Kidney tubule cell (primary cell): ENCODE measurements around the gene RAB19.
"Not testable (repeated sequence)": the region's sequence is repeated elsewhere in the genome, so short reads cannot be mapped to it uniquely, and the experiment has no call there.

Source experiments
- DNase-seq: peaks from one replicate; pipeline ENCODE4 v3.0.0-alpha.2; 2018; ENCODE audit warnings: low spot score

The RAB19 gene

DNA sequence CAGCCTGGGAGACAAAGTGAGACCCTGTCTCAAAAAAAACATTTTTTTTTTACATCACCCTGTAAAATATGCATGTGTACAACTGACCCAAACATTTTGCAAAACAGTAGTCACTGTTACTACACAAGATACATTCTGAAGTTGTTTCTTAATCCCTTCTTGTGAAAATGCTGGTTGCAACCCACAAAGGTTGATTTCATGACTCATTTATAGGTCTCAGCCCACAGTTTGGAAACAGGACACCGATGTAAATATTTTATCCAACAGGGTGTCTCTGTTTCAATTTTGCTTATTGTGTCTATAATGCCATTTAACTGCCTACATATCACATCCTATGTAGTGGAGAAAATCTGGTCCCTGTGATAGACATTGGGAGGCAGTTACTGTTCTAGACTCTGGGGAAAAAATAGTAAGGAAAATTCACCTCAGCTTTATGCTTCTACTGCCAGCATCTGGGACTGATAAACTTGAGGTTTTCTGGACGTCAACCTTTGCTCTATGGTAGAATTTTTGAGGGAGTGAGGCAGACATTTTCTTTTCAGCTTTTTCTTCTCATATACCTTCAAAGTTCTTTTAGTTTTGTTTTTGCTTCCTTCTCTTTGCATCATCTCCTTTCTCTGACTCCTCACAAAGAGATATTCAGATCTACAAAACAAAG, 1.6 kb upstream of the RAB19 start:
- peak; percentile 10 for DNase-seq

GRCh38 chr7:140404565-140405065, 757 bp downstream of the RAB19 start:
- DNase-seq: peak; percentile 97

DNA sequence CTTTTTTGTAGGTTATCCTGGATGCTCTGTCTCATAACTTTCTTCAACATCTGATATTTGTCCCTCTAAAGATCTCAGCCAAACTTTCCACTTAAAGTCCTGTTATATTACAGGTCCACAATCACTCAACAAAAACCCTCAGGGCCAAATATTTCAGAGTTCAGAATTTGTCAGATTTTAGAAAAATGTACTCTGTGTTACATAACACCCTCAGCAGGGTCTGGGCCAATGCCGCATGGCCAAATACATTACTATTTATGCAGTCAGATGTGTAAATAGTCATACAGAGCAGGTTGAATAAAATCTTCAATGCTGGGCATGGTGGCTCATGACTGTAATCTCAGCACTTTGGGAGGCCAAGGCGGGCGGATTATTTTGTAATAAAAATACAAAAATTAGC, 11.5 kb downstream of the RAB19 start:
- no peak for DNase-seq

DNA sequence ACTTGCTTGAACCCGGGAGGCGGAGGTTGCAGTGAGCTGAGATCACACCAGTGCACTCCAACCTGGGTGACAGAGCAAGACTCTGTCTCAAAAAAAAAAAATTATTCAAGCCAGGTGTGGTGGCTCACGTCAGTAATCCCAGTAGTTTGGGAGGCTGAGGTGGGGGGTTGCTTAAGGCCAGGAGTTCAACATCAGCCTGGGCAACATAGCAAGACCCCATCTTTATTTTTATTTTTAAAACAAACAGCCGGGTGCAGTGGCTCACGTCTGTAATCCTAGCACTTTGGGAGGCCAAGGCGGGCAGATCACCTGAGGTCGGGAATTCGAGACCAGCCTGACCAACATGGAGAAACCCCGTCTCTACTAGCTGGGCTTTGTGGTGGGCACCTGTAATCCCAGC, 12.0 kb downstream of the RAB19 start:
- not testable (repeated sequence) for DNase-seq

DNA sequence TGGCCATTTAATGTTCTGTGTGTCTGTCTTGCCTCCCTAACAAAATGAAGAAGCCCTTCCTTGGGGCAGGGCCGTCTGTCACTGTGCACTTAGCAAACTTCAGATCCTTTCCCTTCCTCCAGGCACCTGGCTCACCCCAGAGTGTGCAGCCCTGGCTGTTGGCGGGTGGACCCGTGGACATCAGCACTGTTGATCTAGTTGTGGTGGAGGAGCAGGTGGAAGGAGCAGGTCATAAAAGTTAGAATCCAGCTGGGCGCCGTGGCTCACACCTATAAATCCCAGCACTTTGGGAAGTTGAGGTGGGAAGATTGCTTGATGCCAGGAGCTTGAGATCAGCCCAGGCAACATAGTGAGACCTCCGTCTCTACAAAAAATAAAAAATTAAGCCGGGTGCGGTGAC, 12.7 kb downstream of the RAB19 start:
- DNase-seq: no peak

- no peak for DNase-seq
Observed at GRCh38 chr7:140417456-140418155, 13.7 kb downstream of the RAB19 start.

- not testable (repeated sequence) for DNase-seq
Observed at GRCh38 chr7:140418156-140418472, 14.3 kb downstream of the RAB19 start.

- no peak for DNase-seq
Observed at GRCh38 chr7:140418653-140419052, 14.8 kb downstream of the RAB19 start.

DNA sequence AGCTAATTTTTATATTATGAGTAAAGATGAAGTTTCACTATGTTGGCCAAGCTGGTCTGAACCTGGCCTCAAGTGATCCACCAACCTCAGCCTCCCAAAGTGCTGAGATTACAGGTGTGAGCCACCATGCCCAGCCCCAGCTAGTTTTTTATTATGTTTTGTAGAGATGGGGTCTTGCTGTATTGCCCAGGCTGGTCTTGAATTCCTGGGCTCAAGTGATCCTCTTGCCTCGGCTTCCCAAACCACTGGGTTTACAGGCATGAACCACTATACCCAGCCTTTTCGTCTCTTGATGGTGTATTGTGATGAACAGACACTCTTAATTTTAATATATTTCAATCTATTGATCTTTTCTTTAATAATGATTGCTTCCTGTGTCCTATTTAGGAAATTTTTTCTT, 17.7 kb downstream of the RAB19 start:
- DNase-seq: no peak

DNA sequence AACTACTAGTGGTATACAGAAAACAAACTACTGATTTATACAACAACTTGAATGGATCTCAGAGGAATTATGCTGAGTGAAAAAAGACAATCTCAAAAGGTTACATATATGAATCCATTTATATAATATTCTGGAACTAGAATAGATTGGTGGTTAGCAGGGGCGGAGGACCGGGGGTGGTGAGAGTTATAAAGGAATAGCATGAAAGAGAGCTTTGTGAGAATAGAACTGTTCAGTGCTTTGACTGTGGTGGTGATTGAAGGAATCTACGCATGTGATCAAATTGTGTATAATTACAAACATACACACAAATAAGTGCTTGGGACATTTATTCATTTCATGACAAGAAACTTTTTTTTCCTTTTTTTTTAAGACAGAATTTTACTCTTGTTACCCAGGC, 19.6 kb downstream of the RAB19 start:
- DNase-seq: no peak

DNA sequence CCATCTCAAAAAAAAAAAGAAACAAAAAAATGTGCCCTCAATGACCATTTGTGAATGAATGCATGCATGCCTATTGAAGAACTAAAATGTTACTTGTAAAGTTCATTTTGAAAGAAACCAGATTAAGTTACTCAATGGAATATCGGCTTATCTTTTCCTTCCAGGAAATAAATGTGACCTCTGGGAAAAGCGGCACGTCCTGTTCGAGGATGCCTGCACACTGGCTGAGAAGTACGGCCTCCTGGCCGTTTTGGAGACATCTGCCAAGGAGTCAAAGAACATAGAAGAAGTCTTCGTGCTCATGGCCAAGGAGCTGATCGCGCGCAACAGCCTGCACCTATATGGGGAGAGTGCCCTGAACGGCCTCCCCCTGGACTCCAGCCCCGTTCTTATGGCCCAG, 21.9 kb downstream of the RAB19 start:
- DNase-seq: no peak

GRCh38 chr7:140426130-140426529, 22.3 kb downstream of the RAB19 start:
- no peak for DNase-seq

DNA sequence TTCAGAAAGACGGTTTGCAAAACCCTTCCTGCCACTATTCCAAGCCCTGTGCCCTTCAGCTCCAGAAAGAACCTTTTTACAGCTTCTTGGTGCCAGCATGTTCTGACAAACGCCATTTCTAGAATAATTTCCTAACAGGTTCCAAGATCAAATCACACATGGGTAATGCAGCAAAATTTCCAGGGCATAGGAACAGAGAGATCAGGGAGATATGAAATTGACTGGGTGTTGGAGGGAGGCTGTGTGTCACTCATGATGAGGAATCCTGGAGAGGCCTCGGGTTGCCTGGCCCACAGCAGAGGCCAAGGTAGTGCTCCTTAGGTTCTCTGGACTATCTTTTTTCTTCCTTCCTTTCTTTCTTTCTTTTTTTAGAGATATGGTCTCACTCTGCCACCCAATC, 29.5 kb downstream of the RAB19 start:
- no peak for DNase-seq

DNA sequence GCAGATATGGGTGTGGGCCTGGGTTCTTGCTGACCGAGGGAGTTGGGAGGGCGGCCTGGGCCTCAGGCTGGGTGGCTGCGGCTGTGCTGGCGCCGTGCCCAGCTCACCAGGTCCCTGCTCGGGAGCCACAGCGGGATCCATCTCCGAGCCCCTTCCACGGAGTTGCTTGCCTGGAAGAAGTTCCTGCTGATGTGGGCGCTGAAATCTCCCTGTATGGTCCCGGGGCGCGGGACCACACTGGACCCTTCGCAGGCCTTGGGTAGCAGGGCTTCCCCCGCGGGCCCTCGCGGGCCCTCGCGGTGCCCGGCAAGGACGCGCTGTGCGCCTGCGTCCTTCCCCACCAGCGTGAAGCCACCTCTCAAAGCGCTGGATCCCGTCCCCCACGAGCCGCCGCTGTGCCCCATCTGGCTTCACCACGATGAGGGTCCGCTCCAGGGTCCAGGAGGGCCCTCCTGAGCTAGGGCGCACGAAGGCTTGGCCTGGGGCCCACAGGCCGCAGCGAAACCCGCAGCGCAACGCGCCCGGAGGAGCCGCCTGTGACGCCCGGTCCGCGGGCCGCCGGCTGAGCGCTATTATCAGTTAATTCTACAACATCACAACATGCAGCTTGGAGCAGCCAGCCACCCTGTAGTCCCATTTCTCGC, 31.5 kb downstream of the RAB19 start:
- DNase-seq: no peak

DNA sequence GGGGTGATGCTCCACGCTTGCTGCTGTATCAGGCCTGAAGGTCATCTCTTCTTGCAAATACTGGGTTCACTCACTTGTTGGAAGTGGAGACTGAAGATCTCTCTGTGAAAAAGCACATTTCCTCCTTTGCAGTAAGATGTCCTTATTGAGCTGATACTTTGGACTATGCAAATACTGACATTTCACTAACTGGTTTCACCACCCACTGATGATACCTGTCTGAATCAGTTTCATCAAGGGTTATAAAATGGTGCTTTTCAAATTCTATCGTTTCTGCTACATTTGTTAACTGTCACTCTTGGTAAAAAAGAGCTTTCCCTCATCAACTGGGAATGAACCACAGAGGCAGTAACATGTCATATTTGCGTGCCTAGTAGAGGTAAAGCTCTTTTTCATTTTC, 35.5 kb downstream of the RAB19 start:
- no peak for DNase-seq

DNA sequence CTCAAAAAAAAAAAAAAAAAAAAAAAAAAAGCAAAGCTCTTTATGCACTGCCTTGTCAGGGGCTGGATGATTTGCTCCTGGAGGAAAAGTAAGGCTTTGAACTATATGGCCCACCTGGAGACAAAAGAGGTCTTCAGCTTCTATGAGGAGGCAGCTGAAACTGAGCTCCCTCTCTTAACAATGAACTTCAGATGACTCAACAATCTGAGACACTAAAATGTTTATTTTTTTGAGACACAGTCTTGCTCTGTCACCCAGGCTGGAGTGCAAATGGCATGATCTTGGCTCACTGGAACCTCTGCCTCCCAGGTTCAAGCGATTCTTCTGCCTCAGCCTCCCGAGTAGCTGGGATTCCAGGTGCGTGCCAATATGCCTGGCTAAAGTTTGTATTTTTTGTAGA, 36.7 kb downstream of the RAB19 start:
- no peak for DNase-seq

- DNase-seq: no peak
Observed at GRCh38 chr7:140441519-140441918, 37.7 kb downstream of the RAB19 start.

DNA sequence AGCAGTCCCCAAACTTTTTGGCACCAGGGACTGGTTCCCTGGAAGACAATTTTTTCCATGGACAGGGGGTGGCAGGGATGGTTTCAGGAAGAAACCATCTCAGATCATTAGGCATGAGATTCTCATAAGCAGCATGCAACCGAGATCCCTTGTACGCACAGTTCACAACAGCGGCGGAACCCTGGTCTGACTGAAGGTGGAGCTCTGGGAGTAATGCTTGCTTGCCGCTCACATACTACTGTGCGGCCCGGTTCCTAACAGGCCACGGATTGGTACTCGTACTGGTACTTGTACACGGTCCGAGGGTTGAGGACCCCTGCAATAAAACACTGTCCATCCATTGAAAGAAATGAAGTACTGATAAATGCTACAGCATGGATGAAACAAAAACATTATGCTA, 42.6 kb downstream of the RAB19 start:
- no peak for DNase-seq

- DNase-seq: no peak
Observed at GRCh38 chr7:140447841-140448240, 44.0 kb downstream of the RAB19 start.

DNA sequence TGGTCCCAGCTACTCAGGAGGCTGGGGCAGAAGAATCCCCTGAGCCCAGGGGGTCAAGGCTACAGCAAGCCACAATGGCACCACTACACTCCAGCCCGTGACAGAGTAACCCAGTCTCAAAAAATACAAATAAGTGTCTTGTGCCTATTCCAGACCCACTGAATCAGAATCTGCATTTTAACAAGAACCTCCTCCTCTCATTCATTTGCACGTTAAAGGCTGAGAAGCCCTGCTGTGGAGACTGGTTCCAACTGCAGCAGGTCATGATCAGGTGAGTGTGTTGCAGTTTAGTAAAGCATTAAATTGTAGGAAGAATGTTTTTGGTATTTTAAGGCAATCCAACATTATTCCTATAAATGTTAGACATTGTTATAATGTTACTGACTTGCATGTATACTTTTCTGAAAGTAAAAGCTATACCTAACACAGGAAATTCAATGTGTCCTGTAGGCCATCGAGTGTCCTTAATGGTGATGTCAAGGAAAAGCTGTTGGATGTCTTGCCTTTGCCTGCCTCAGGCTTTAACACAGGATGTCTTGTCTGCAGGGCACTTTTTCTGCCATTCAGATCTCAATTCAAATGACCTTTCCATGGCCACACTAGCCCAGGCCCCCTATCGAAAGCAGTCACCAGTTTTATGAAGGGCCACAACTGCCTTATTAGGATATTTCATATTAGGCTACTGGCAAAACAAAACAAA, 45.1 kb downstream of the RAB19 start:
- no peak for DNase-seq

- DNase-seq: no peak
Observed at GRCh38 chr7:140451716-140452115, 47.9 kb downstream of the RAB19 start.

GRCh38 chr7:140453273-140453672, 49.4 kb downstream of the RAB19 start:
- DNase-seq: no peak
